Diencephalon (tissue), 1 donor: ENCODE data around the gene TET2. TPM values are rescaled to one million over a fixed set of nuclear protein-coding genes. Genes with fewer than 3 reads are reported as not detected.

Experiments used
- small RNA-seq: library from RNA; depleted of rRNA; stranded (forward); fragments of <200 nt; gene quantifications from one replicate; pipeline ENCODE3, GENCODE V24; 2014
- total RNA-seq: library from RNA; depleted of rRNA; stranded (reverse); fragments of >200 nt; gene quantifications from one replicate; pipeline ENCODE4 v1.2.3, GENCODE V29; 2014

The TET2 gene
- 36.0 TPM for total RNA-seq

GRCh38 chr4:105146276-105147015, at the start of gene TET2:
Gene TET2, plus strand, starts transcription at chr4:105146876. Its CDS starts 87,067 bp downstream, at chr4:105233943.

Small RNAs within 50 kb of the gene (small RNA-seq; reads per million reads assigned to genes)
- gene RF00322: not detected
- not detected for gene RN7SL89P
